GM06990 (cell line): ENCODE results near the gene CNTNAP2.

ENCODE experiments used
- DNase-seq: peaks from one replicate; pipeline ENCODE4 v3.0.0-alpha.2; 2011; ENCODE audit not compliant: insufficient read length; ENCODE audit errors: extremely low read depth
- H3K27me3 ChIP-seq: replicated peaks from 2 replicates; pipeline ENCODE4 v1.6.0; 2011; ENCODE audit warnings: low read length; ENCODE audit not compliant: control insufficient read depth, insufficient read depth
- H3K36me3 ChIP-seq: 2 replicates; pipeline ENCODE4 v1.5.1; 2011; ENCODE audit warnings: low read length; ENCODE audit not compliant: control insufficient read depth, insufficient read depth
- H3K4me3 ChIP-seq: replicated peaks from 2 replicates; pipeline ENCODE4 v1.5.1; 2011; ENCODE audit warnings: low read depth, mild to moderate bottlenecking, control low read depth, low read length
- TF ChIP-seq, protein P1 (sequence below): IDR thresholded peaks from 2 replicates; pipeline ENCODE4 v1.5.1; 2011; ENCODE audit warnings: low read length, control low read depth, mild to moderate bottlenecking, inconsistent platforms; ENCODE audit not compliant: insufficient read depth, poor library complexity, severe bottlenecking

CNTNAP2 gene

GRCh38 chr7:148214101-148214500 lies 2097.5 kb downstream of the CNTNAP2 start:
- no peak for DNase-seq
- H3K4me3 ChIP-seq: no peak overlapping the region
- TF ChIP-seq, protein P1, sequence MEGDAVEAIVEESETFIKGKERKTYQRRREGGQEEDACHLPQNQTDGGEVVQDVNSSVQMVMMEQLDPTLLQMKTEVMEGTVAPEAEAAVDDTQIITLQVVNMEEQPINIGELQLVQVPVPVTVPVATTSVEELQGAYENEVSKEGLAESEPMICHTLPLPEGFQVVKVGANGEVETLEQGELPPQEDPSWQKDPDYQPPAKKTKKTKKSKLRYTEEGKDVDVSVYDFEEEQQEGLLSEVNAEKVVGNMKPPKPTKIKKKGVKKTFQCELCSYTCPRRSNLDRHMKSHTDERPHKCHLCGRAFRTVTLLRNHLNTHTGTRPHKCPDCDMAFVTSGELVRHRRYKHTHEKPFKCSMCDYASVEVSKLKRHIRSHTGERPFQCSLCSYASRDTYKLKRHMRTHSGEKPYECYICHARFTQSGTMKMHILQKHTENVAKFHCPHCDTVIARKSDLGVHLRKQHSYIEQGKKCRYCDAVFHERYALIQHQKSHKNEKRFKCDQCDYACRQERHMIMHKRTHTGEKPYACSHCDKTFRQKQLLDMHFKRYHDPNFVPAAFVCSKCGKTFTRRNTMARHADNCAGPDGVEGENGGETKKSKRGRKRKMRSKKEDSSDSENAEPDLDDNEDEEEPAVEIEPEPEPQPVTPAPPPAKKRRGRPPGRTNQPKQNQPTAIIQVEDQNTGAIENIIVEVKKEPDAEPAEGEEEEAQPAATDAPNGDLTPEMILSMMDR: no peak
- no peaks in the 10 kb centered on the region for H3K36me3 ChIP-seq
- H3K27me3 ChIP-seq: no peaks in the 10 kb centered on the region

DNA sequence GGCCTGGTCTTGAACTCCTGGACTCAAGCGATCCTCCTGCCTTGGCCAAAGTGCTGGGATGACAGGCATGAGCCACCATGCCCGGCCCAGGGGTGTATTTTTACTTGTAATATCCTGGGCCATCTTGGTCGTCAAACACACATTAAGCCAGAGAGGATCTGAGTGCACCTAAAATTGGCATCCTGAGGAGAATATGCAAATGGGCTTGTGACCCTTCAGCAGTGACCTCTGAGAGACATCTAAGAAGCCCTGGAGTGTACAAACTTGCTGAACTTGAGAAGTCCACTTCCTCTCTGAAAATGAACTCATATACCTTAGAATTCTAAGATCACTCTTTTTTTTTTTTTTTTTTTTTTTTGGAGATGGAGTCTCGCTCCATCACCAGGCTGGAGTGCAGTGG lies 2102.0 kb downstream of the CNTNAP2 start:
- TF ChIP-seq, protein P1: no peak

DNA sequence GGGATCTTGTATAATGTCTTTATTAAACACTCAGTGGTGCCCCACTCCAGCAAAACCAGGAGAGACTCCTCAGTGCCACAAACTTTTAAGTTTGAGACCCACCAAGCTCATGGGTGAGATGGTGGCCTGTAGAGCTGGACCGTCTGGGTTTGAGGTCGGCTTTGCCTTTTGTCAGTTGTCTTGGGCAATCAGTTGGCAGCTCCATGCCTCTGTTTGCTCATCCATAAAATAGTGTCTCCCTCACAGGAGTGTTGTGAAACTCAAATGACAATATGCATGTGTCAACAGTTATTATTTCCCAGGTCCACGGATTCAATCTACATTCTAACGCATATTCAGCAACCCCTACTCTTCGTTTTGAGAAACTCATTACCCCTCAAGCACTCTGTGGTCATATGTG lies 2106.1 kb downstream of the CNTNAP2 start:
- TF ChIP-seq, protein P1: no peak
- Histone ChIP-seq H3K27me3 (no peaks in the 10 kb centered on the region), H3K4me3 (no peak overlapping the region), H3K36me3 (no peaks in the 10 kb centered on the region)
- DNase-seq: no peak

More for the DNA sequence above, 2102.0 kb downstream of the CNTNAP2 start:
- Histone ChIP-seq H3K27me3 (no peaks in the 10 kb centered on the region), H3K4me3 (no peak overlapping the region), H3K36me3 (no peaks in the 10 kb centered on the region)
- no peak for DNase-seq

DNA sequence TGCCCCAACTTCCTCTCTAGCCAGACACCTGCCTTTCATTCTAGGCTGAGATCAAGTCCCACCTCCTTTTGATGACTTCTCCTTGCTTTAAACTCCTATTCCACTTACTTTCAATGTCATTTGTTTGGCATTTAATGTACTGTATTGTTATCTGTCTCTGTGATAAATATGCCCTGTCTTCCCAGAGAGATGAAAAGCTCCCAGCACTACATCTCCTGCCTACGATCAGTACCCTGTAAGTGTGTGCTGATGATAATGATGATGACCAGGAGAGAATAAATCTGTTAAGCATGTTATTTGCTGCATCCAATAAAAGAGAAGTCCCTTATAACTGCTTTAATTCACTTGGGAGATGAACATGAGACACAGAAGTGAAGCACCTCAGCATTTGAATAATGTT lies 2106.6 kb downstream of the CNTNAP2 start:
- Histone ChIP-seq H3K27me3 (no peaks in the 10 kb centered on the region), H3K36me3 (no peaks in the 10 kb centered on the region), H3K4me3 (no peak overlapping the region)
- DNase-seq: no peak
- TF ChIP-seq, protein P1: no peak

DNA sequence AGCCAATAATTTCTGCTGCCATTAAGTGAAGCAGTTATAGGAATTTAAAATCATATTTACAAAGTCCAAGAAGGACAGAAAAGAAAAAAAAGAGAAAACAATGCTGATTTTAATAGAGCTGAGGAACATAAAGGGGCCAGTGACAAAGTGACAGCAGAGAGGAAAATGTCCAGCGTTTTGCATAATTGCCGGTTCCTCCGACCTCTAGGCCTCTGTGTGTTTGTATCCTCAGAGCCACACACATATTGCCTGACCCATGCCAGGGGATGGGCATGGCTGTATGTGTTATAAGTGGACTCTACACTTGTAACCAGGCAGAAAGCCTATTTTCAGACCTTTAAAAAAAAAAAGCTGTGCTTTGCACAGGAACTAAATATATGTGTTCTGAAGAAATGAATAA lies 2107.1 kb downstream of the CNTNAP2 start:
- Histone ChIP-seq H3K4me3 (no peak overlapping the region), H3K27me3 (no peaks in the 10 kb centered on the region), H3K36me3 (no peaks in the 10 kb centered on the region)
- TF ChIP-seq, protein P1: no peak
- DNase-seq: no peak

DNA sequence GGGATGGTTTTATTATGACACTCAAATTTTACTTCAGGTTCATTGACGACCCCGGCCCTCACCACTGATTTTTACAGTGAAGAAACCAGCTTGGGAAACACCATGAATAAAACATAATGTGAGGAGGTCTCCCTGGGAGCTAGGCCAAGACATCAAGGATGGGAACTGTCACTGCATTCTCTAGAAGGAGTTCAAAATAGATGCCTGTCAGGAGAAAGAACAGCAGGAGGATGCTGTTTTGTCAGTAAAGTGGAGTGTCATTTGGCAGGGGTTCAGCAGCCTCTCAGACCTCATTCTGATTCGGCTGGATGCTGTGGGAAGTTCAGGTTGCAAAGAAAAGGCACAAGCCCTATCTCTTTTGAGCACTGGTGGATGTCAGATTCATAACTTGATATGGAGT lies 2113.7 kb downstream of the CNTNAP2 start:
- Histone ChIP-seq H3K4me3 (no peak overlapping the region), H3K27me3 (no peaks in the 10 kb centered on the region), H3K36me3 (no peaks in the 10 kb centered on the region)
- TF ChIP-seq, protein P1: no peak
- DNase-seq: no peak
